ENCODE results near the gene SHLD3. TPM values are rescaled to one million over a fixed set of nuclear protein-coding genes. Genes with fewer than 3 reads are reported as not detected.

Gene SHLD3
- total and polyA plus RNA-seq, 9 of the 15 experiments (the other 6 are each of a cell fraction or from before 2014, with no cell fraction given): 3.0 to 14.5 (median 8.6) TPM

- TF ChIP-seq ZNF407 (IDR thresholded peaks at IDR 0.05; ENCODE audit: low read depth) (peak; percentile 95), MXI1 (IDR thresholded peaks at IDR 0.05; ENCODE audit: low read depth, low read length) (0 out of 2 replicates have a peak, but pooled peaks have one; percentile 51), ZFP30 (CRISPR knock-in tag; IDR thresholded peaks at IDR 0.05; ENCODE audit: borderline replicate concordance) (no peak), CREM (IDR thresholded peaks at IDR 0.05; ENCODE audit: low read depth) (peak; percentile 47; the same call in 1 of the 2 replicates), STAT5A (IDR thresholded peaks at IDR 0.05; ENCODE audit: borderline replicate concordance, low read length) (no peak), ELK3 (CRISPR knock-in tag; IDR thresholded peaks at IDR 0.05) (no peak), ZNF785 (CRISPR knock-in tag; IDR thresholded peaks at IDR 0.05) (no peak), CCAR2 (IDR thresholded peaks at IDR 0.05; ENCODE audit: low read depth, low read length) (no peak), DDX20 (tag; IDR thresholded peaks at IDR 0.05; ENCODE audit: low read depth) (0 out of 2 replicates have a peak, but pooled peaks have one; percentile 44), HDAC8 (tag; IDR thresholded peaks at IDR 0.05) (no peak)
Observed at GRCh38 chr5:65624571-65625555, at the start of gene SHLD3, which contains the start of gene TRAPPC13 (continued).

All from K562 (cell line).